SH-SY5Y (cell line): ENCODE measurements around the gene KCNH2.

Experiments used
- GATA2 ChIP-seq: IDR thresholded peaks from 2 replicates; pipeline ENCODE4 v1.6.1; 2011; ENCODE audit warnings: mild to moderate bottlenecking, low read depth, low read length
- GATA3 ChIP-seq: IDR thresholded peaks from 2 replicates; pipeline ENCODE4 v1.6.1; 2011; ENCODE audit warnings: low read depth, mild to moderate bottlenecking, low read length, moderate library complexity

GRCh38 chr7:151023232-151023631 is 45.1 kb upstream of the KCNH2 start:
- TF ChIP-seq GATA2 (no peak), GATA3 (no peak)
